HepG2 (cell line): ENCODE data around the gene GGACT. TPM values are rescaled to one million over a fixed set of nuclear protein-coding genes. Genes with fewer than 3 reads are reported as not detected.

Source experiments
- HNRNPL ChIP-seq: fragments of 200-400 bp; formaldehyde crosslinking; IDR thresholded peaks from 2 replicates; pipeline ENCODE4 v1.6.1; 2017; ENCODE audit warnings: mild to moderate bottlenecking, low read depth, low read length
- PHF20 ChIP-seq: sonication (generic); formaldehyde crosslinking; IDR thresholded peaks from 2 replicates; pipeline ENCODE4 v1.5.0; 2020; ENCODE audit warnings: mild to moderate bottlenecking, missing genetic modification reagents
- RBM39 ChIP-seq: fragments of 200-400 bp; formaldehyde crosslinking; IDR thresholded peaks from one replicate; pipeline ENCODE4 v1.6.1; 2018; ENCODE audit warnings: antibody characterized with exemption, mild to moderate bottlenecking, low read depth, low read length; ENCODE audit not compliant: poor library complexity, severe bottlenecking
- ZNF670 ChIP-seq: sonication (generic); formaldehyde crosslinking; IDR thresholded peaks from 2 replicates; pipeline ENCODE4 v1.8.0; 2022; ENCODE audit warnings: mild to moderate bottlenecking, missing genetic modification reagents, borderline replicate concordance
- ZNF674 ChIP-seq: sonication (generic); formaldehyde crosslinking; IDR thresholded peaks from 2 replicates; pipeline ENCODE4 v1.5.0; 2020; ENCODE audit warnings: low read depth, mild to moderate bottlenecking, missing genetic modification reagents
- polyA plus RNA-seq, 8 experiments: library from polyadenylated mRNA; depleted of rRNA in 3 of 8; stranded (reverse) in 7 of 8; unstranded in 1 of 8; fragments of >200 nt; fragmentation: Illumina TruSeq in 4 of 8; extraction: Trizol in 4 of 8; gene quantifications; 2 replicates each; pipeline versions ENCODE4 v1.2.1 to v1.2.3, GENCODE V29; 2011 to 2016; ENCODE audit warnings: low read depth in 4 of 8, missing spikeins in 1 of 8, mixed read lengths in 1 of 8; ENCODE audit not compliant: insufficient read depth in 1 of 8
- total RNA-seq, 5 experiments: library from RNA; depleted of rRNA; stranded (reverse); fragments of >200 nt; fragmentation: Illumina TruSeq; extraction: Trizol; gene quantifications; 2 replicates each; pipeline ENCODE4 v1.2.3, GENCODE V29; 2016; ENCODE audit warnings: low read depth in 1 of 5
- TF ChIP-seq, protein P1 (sequence below): sonication (generic); formaldehyde crosslinking; IDR thresholded peaks from 2 replicates; pipeline ENCODE4 v1.4.0; 2020; ENCODE audit warnings: missing genetic modification reagents
- TF ChIP-seq, protein P2 (sequence below): sonication (generic); formaldehyde crosslinking; IDR thresholded peaks from 2 replicates; pipeline ENCODE4 v1.4.0; 2020; ENCODE audit warnings: mild to moderate bottlenecking, missing genetic modification reagents
- TF ChIP-seq, protein P3 (sequence below): sonication (generic); formaldehyde crosslinking; IDR thresholded peaks from 2 replicates; pipeline ENCODE4 v1.4.0; 2020; ENCODE audit warnings: missing genetic modification reagents
- TF ChIP-seq, protein P4 (sequence below): sonication (generic); formaldehyde crosslinking; IDR thresholded peaks from 2 replicates; pipeline ENCODE4 v1.4.0; 2020; ENCODE audit warnings: low read depth, mild to moderate bottlenecking, missing genetic modification reagents

GGACT gene
- total and polyA plus RNA-seq, 2 of the 13 experiments (the other 11 are each of a cell fraction or from before 2014, with no cell fraction given), result 1.7 to 1.9 TPM

DNA sequence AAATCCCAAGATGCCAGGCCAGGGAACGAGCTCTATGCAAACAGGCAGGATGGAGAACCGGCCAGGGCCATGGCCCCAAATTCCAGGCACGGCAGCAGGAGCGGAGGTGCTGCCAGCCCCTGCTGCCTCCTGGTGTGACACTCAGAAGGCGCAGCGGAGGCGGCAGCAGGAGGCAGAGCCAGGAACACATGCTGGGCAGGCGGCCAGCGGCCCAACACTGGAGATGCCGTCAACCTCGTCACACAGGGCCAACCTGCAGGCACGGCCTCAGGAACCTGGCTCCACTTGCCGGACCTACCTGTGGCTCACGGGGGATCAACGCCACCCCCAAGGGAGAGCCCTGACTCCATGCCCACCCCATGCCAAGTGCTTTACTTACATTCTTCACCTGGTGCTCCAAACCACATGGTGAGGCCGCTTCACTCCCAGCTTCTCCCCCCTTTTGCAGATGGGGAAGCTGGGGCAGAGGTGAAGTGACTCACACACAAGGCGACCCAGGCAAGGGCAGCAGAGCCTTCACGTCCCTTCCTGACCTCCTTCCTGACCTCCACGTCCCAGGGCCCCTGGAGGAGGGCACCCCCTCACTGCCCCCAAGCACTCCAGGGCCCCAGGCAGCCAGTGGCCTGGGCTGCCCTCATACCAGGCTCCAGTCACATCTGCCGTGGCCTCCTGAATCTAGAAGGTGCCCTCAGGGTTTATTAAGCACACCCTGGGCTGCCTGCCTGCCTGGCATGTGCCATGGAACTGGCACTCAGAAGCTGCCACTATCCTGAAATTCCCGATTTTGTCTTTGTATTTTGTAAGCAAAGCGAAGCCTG, 43.5 kb downstream of the GGACT start (continued):
- no peak for TF ChIP-seq PHF20 (CRISPR knock-in tag)
- TF ChIP-seq, protein P1, sequence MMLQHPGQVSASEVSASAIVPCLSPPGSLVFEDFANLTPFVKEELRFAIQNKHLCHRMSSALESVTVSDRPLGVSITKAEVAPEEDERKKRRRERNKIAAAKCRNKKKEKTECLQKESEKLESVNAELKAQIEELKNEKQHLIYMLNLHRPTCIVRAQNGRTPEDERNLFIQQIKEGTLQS (CRISPR knock-in tag), result no peak
- TF ChIP-seq ZNF674 (CRISPR knock-in tag), result no peak
- no peak for TF ChIP-seq RBM39
- TF ChIP-seq, protein P2, sequence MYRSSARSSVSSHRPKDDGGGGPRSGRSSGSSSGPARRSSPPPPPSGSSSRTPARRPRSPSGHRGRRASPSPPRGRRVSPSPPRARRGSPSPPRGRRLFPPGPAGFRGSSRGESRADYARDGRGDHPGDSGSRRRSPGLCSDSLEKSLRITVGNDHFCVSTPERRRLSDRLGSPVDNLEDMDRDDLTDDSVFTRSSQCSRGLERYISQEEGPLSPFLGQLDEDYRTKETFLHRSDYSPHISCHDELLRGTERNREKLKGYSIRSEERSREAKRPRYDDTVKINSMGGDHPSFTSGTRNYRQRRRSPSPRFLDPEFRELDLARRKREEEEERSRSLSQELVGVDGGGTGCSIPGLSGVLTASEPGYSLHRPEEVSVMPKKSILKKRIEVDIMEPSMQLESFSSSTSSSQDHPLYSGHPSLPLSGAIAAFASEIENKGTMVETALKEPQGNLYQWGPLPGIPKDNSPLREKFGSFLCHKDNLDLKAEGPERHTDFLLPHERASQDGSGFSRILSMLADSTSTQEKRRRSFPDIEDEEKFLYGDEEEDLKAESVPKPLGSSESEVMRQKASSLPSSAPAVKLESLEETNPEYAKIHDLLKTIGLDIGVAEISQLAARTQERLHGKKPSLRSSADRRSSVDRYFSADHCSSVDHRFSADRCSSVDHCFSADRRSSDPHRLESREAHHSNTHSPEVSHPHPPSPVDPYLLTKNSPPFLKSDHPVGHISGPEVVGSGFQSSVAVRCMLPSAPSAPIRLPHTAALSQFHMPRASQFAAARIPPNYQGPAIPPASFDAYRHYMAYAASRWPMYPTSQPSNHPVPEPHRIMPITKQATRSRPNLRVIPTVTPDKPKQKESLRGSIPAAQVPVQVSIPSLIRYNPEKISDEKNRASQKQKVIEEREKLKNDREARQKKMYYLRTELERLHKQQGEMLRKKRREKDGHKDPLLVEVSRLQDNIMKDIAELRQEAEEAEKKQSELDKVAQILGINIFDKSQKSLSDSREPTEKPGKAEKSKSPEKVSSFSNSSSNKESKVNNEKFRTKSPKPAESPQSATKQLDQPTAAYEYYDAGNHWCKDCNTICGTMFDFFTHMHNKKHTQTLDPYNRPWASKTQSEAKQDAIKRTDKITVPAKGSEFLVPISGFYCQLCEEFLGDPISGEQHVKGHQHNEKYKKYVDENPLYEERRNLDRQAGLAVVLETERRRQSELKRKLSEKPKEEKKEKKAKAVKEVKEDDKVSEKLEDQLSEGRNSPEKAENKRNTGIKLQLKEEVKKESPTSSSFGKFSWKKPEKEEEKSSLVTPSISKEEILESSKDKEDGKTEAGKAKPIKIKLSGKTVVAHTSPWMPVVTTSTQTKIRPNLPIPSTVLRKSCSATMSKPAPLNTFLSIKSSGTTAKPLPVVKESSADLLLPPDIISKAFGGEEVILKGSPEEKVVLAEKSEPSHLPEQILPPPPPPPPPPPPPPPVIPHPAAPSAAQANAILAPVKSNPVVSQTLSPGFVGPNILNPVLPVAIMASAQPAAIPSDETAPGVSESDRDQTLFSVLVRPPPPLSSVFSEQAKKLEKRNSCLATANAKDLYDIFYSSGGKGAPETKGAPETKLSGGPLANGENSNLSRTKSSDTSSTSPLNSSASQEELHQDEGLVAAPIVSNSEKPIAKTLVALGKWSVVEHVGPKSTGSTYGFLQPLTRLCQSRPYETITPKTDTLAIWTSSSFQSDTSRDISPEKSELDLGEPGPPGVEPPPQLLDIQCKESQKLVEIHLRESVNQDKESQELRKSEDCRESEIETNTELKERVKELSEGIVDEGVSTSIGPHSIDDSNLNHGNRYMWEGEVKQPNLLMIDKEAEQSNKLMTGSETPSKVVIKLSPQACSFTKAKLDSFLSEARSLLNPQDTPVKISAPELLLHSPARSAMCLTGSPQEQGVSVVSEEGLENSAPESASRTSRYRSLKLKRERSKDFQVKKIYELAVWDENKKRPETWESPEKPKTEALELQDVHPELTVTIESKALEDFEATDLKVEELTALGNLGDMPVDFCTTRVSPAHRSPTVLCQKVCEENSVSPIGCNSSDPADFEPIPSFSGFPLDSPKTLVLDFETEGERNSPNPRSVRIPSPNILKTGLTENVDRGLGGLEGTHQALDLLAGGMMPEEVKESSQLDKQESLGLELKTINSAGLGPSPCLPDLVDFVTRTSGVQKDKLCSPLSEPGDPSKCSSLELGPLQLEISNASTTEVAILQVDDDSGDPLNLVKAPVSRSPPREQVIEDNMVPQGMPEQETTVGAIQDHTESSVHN (CRISPR knock-in tag), result no peak
- TF ChIP-seq HNRNPL, result 0 out of 2 replicates have a peak, but pooled peaks have one; percentile 19
- TF ChIP-seq ZNF670 (CRISPR knock-in tag), result no peak
- TF ChIP-seq, protein P3, sequence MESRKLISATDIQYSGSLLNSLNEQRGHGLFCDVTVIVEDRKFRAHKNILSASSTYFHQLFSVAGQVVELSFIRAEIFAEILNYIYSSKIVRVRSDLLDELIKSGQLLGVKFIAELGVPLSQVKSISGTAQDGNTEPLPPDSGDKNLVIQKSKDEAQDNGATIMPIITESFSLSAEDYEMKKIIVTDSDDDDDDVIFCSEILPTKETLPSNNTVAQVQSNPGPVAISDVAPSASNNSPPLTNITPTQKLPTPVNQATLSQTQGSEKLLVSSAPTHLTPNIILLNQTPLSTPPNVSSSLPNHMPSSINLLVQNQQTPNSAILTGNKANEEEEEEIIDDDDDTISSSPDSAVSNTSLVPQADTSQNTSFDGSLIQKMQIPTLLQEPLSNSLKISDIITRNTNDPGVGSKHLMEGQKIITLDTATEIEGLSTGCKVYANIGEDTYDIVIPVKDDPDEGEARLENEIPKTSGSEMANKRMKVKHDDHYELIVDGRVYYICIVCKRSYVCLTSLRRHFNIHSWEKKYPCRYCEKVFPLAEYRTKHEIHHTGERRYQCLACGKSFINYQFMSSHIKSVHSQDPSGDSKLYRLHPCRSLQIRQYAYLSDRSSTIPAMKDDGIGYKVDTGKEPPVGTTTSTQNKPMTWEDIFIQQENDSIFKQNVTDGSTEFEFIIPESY, result peak; percentile 89
- TF ChIP-seq, protein P4, sequence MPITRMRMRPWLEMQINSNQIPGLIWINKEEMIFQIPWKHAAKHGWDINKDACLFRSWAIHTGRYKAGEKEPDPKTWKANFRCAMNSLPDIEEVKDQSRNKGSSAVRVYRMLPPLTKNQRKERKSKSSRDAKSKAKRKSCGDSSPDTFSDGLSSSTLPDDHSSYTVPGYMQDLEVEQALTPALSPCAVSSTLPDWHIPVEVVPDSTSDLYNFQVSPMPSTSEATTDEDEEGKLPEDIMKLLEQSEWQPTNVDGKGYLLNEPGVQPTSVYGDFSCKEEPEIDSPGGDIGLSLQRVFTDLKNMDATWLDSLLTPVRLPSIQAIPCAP (CRISPR knock-in tag), result no peak
